IPS-NIHi7 (cell line): ENCODE measurements around the gene CACNA1C.

Experiments
- DNase-seq: peaks from one replicate; pipeline ENCODE4 v3.0.0; 2012; ENCODE audit warnings: mixed read lengths; ENCODE audit errors: extremely low spot score

Gene CACNA1C

GRCh38 chr12:2358986-2359658 is 306.3 kb downstream of the CACNA1C start:
- DNase-seq, result no peak

DNA sequence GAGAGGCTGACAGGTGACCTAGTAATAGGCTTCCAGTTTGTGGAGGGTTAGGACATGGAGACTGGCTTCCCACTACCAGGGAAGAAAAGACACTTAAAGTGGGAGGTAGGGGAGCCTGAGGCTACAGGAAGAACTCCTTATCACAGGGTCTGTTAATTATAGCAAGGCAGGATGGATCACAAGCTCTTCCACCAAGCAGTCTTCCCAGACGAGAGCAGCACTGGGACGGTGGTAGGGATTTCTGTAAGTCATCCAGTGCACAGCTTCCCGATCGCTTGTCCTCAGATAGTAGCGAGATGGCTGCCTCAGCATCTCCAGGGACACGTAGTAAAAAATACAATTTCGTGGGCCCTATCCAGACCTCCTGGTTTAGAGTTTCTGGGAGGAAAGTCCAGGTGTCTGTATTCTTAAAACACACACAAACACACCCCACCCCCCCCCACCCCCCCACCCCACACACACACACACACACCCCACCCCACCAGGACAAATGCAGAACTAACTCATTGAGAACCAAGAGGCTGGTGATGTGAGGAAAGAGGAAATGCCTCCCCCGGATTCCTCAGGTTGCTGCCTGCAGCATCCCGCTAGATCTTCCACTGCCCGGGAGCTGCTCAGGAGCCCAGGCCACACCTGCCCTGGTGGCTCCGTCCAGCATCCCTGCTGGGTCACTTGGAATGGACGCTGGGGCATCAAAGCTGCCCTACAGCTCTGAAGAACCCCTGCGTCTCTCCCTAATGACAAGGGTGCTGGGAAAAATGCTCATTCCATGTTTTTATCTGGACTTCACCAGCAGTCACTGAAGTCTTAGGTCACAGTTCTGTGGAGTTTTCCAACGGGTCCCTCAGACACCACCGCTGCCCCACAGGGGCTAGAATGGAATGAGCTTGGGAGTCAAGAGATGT is 307.2 kb downstream of the CACNA1C start:
- DNase-seq, result no peak

- no peak for DNase-seq
Measured at GRCh38 chr12:2360630-2361170, 307.9 kb downstream of the CACNA1C start.

GRCh38 chr12:2363836-2364609 is 311.2 kb downstream of the CACNA1C start:
- DNase-seq, result no peak

DNA sequence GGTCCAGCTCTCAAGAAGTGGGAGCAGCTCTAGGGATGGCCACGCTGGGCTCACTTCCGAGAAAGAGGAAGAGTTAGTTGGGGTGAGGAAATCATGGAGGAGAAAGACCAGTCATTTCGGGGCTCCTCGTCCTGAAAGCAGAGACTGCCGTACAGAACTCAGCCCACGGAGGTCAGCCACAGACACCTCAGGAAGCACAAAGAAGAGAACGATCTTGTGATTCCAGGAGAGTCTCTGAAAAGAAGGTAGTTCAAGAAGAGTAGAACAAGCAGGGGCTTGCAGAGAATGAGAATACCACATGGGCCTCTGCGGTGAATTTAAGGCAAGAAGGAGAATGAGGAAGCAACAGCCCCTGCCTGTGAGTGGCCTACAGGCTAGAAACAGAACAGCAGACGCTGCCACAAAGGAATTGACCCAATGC is 311.9 kb downstream of the CACNA1C start:
- no peak for DNase-seq

GRCh38 chr12:2366711-2367110 is 313.9 kb downstream of the CACNA1C start:
- DNase-seq, result no peak

- no peak for DNase-seq
Measured at GRCh38 chr12:2372178-2372577, 319.4 kb downstream of the CACNA1C start.

- no peak for DNase-seq
Measured at GRCh38 chr12:2372735-2373134, 319.9 kb downstream of the CACNA1C start.

DNA sequence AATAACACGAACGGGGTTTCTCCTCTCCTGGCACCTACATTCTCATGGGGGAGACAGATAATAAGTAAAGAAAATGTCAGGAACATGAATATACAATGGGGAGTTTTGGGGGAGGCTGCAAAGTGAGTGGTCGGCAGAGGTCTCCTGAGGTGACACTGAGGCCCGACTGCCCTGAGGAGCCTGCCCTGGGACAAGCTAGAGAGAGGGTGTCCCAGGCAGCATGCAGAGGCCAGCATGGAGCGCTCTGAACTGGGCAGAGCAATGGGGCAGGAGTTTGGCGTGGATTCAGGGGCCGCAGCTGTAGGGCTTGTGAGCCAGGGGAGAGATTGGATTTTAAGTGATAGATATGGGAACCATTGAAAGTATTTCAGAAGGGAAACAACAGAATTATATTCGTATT is 320.5 kb downstream of the CACNA1C start:
- no peak for DNase-seq

DNA sequence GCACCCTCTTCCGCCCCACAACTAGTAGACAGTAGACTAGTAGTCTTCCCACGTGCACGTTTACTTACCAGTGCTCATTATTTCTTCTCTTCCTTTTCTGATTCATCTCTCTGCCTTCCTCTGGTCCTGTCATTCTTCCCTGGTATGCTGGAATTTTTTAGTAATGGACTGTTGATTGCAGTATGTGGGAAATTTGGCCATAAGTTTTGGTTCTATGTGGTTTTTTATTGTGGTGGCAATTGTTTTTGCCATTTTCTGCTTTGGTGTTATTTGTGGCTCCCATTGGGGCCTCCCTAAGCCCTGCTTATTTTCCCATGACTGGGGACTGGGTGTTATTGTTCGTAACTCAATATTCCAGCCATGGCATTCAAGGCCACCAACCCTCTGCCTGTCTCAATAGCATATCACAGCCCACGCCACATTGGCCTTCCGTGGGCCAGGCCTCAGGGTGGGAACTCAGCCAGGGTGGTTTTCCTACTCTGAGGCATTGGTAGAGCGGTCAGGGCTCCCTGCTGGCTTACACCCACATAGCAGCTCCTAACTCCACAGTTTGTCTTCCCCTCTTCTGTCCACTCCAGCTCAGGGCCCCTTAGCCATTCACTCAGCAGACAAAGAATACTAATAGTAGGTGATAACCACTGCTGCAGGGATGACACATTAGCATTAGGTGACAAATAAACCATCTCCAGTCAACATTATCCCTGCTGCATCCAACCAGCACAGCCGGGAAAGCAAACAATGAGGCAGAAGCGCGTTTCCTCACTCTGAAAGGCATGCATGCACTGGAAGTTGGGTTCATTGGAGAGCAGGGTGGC is 321.5 kb downstream of the CACNA1C start:
- DNase-seq, result no peak

GRCh38 chr12:2375871-2376270 is 323.1 kb downstream of the CACNA1C start:
- DNase-seq, result no peak

DNA sequence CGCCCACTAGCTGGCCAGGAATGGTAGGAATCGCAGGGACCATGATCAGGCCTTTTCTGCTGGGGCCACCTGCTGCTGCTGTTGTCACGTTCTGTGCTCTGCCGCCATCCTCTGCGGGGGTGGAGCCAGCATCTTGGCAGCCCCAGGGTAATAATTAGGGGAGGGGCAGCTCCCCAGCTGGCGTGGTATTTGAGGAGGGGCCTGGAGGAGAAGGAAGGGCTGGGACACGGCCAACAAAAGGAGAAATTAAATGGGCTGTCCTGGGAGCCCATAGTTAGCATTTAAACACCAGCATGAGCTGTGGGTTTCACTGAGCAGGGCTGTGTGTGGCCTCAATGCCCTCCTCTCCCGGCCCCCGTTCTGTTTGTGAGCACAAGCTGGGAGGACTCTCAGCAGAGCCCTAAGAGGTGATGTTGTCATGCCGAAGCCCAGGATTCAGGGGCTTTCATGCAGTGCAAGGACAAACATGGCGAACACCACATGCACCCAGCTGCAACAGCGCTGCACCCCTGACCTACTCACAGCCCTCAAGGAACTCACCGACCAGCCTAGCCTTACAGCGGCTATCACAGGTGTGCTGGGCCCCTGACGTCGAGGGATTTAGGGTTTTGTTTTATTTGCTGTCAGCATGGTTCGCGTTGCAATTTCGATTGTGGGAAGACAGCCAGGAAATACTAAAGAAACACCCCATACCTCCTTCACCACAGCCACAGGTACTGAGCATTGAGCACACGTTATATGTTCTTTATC is 324.3 kb downstream of the CACNA1C start:
- DNase-seq, result peak; percentile 89

- DNase-seq, result no peak
Measured at GRCh38 chr12:2378835-2379330, 326.1 kb downstream of the CACNA1C start.

DNA sequence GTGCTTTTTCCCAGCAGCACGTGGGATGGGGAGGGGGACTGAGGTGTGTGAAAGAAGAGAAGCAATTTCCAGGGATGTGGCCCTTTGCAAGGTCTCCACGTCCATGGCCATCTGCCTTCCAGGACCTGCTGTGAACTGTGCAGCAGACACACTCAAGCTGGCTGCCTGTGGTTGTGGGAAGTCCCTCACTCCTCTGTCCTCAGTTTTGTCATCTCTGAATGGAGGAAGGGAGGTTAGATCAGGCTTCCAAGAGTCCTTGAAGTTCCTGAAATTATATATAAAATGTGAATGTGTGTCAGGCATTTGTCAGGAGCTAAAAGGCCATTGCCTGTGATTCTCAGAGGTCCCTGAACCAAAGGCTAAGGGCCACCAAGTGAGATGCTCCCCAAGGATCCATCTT is 328.2 kb downstream of the CACNA1C start:
- no peak for DNase-seq

DNA sequence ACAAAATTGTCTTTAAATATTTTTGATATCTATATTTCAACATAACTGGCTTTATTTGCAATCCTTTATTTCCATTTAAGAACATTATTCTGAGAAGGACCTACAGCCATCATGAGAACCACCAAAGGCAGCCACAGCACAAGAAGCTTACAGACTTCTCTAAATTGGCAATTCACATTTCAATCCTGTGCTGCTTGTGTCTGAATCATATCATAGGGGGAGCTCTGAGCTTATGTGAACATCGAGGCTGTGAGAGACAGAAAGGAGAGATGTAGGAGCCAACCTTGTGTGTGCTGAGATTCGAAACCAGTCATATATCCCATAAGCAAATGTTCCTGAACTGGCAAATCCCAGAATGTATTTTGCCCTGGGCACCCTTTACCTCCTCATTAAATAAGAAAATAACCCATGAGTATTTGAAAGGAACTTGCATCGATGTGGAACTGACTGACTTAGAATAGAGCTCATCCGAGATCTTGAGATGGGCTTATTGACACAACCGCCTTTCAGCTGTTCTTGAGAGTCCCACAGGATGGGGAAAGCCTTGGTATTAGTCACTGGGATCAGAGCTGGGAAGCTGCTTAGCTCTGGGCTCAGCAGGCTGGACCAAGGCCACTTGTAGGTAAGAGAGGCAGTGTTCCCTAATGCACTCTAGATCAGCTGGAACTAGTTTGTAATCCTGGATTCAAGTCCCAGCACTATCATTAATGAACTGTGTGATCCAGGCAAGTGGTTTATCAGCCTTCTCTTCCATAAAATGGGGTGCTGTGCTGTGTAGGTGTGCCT is 329.8 kb downstream of the CACNA1C start:
- no peak for DNase-seq

- DNase-seq, result no peak
Measured at GRCh38 chr12:2383325-2384028, 330.7 kb downstream of the CACNA1C start.

DNA sequence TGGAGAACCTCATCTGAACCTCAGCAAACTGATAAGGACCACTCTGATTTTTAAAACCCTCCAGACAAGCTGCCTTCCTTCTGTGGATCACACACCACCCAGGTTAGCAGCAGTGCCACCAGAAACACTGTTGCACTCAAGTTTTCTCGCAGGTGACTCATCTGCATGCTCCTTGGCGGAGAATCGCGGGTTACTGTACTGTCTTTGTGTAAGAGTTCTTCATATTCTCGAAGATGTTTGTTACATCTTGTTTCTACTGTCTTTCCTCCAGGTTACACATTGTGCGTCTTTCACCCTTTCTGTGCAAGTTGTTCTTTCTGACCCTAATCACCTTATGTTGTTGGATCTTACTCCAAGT is 331.2 kb downstream of the CACNA1C start:
- no peak for DNase-seq

DNA sequence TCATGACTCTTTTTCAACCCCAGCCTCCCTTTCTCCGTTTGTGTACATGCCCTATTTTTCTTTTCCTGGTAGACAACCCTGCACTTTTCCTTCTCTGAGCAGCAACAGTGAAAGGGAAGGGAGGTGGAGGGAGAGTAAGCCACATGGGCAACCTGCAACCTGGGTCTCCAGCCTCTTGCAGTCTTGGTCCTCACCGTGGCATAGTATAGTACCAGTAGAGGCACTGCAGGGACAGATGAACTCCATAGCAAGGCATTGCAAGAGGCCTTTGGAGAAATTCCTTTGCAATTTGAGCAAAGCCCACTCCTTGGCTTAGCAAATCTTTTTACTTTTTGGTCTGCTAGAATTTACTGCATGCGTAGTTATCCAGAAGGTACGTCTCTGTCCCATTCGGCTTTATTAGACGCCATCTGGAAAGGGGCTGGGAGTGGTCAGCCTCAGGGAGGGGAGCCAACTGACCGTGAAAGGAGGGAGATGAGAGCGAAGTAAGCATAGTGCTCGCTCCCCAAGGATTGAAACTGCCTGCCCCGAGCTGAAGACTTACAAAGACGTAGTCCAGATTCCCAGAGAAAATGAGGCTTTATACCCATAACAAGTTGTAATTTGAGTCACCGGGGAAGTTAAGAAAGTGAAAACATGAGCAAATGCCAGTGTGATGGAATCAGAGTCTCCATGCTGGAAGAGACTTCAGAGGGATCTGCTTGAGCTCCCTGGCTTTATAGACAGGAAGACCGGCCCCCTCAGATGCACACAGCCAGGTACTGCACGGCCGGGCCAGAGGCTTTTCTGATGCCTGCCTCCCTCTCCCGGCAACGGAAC is 332.0 kb downstream of the CACNA1C start:
- no peak for DNase-seq
